ENCODE results near the gene LMTK3. TPM values are rescaled to one million over a fixed set of nuclear protein-coding genes. Genes with fewer than 3 reads are reported as not detected.
A peak's percentile ranks its signal among the peaks of the same experiment; 100 is the strongest.
"Not testable (repeated sequence)": the region's sequence is repeated elsewhere in the genome, so short reads cannot be mapped to it uniquely, and the experiment has no call there.

The LMTK3 gene
- total RNA-seq, 1 experiment from 2014 or later: 15.9 TPM

GRCh38 chr19:48489608-48490216 is 21.9 kb downstream of the LMTK3 start (continued):
- TF ChIP-seq MLX (CRISPR knock-in tag; IDR thresholded peaks at IDR 0.05) (0 out of 2 replicates have a peak, but pooled peaks have one; percentile 2), ZNF416 (CRISPR knock-in tag; IDR thresholded peaks at IDR 0.05) (no peak), ERG (CRISPR knock-in tag; IDR thresholded peaks at IDR 0.05) (no peak), CBFB (CRISPR knock-in tag; IDR thresholded peaks at IDR 0.05; ENCODE audit: low read depth) (no peak)
- TF ChIP-seq, protein P1, sequence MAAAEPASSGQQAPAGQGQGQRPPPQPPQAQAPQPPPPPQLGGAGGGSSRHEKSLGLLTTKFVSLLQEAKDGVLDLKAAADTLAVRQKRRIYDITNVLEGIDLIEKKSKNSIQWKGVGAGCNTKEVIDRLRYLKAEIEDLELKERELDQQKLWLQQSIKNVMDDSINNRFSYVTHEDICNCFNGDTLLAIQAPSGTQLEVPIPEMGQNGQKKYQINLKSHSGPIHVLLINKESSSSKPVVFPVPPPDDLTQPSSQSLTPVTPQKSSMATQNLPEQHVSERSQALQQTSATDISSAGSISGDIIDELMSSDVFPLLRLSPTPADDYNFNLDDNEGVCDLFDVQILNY (CRISPR knock-in tag; IDR thresholded peaks at IDR 0.05): no peak
- TF ChIP-seq, protein P2, sequence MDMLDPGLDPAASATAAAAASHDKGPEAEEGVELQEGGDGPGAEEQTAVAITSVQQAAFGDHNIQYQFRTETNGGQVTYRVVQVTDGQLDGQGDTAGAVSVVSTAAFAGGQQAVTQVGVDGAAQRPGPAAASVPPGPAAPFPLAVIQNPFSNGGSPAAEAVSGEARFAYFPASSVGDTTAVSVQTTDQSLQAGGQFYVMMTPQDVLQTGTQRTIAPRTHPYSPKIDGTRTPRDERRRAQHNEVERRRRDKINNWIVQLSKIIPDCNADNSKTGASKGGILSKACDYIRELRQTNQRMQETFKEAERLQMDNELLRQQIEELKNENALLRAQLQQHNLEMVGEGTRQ (CRISPR knock-in tag; IDR thresholded peaks at IDR 0.05): no peak

DNA sequence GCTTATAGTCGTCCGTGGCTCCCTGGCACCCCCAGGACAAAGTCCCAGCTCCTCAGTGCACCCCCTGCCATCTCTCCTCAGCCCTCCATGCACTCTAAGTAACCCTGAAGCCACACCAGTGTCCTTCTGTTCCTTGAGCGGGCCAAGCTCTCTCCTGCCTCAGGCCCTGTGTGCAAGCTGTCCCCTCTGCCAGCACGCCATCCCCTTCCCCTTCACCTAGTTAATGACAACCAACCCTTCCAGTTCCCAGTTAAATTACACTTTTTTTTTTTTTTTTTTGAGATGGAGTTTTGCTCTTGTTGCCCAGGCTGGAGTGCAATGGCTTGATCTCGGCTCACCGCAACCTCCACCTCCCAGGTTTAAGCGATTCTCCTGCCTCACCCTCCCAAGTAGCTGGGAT is 23.2 kb downstream of the LMTK3 start:
- H3K36me3 Mint-ChIP-seq; H3K9me3 Mint-ChIP-seq; POLR2A ChIA-PET; H3K4me3 Mint-ChIP-seq; H3K27ac Mint-ChIP-seq; ATAC-seq; DNase-seq (ENCODE audit: low spot score): not testable (repeated sequence)
- Mint-ChIP-seq H3K4me1 (peaks cover 27% of the 10 kb centered on the region), H3K27me3 (ENCODE audit: low read depth) (peaks cover 27% of the 10 kb centered on the region)
- CTCF ChIA-PET: interaction anchor here (0.5 to 3.5 kb wide), 7 partner anchors 12 to 101 kb away, joined by 7 to 22 read pairs (median 11); partner anchors contain the start of gene KDELR1

DNA sequence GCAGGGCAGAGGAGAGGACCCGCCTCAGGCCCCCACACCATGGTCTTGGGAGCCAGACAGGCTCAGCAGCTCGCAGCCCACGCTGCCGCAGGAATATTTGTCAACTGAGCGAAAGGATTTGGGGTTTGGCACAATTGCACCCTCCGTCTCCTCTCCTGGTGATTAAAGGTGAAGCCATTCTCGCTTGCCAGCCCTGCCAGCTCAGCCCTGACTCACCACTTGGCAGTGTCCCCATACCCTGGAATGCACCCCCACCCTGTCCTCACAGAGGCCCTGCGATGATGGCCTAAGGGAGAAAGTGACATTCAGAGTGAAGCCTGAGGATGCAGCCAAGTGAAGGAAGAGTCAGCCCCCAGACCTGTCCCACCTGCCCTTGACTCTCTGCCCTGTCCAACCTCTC is 23.7 kb downstream of the LMTK3 start:
- Mint-ChIP-seq H3K36me3 (no peaks in the 10 kb centered on the region), H3K27ac (no peak overlapping the region), H3K9me3 (no peaks in the 10 kb centered on the region), H3K4me1 (peaks cover 28% of the 10 kb centered on the region), H3K27me3 (ENCODE audit: low read depth) (peaks cover 27% of the 10 kb centered on the region), H3K4me3 (no peak overlapping the region)
- no peak for DNase-seq (ENCODE audit: low spot score)
- ATAC-seq: no peak
- CTCF ChIA-PET: interaction anchor here (0.5 to 2.5 kb wide), 7 partner anchors 18 to 137 kb away, joined by 3 to 11 read pairs (median 4); partner anchors contain the start of gene KDELR1
- POLR2A ChIA-PET: no interaction called here
- TF ChIP-seq NFE2L1 (CRISPR knock-in tag; IDR thresholded peaks at IDR 0.05) (no peak), EMX1 (CRISPR knock-in tag; IDR thresholded peaks at IDR 0.05) (no peak), E2F4 (CRISPR knock-in tag; IDR thresholded peaks at IDR 0.05; ENCODE audit: borderline replicate concordance, low read depth) (no peak), NR3C1 (CRISPR knock-in tag; conservative IDR thresholded peaks at IDR 0.05; ENCODE audit: low read depth) (no peak), ZNF396 (CRISPR knock-in tag; IDR thresholded peaks at IDR 0.05; ENCODE audit: borderline replicate concordance) (no peak), ZNF671 (CRISPR knock-in tag; IDR thresholded peaks at IDR 0.05) (no peak), ATF1 (CRISPR knock-in tag; IDR thresholded peaks at IDR 0.05) (no peak), STAT6 (CRISPR knock-in tag; conservative IDR thresholded peaks at IDR 0.05; ENCODE audit: low read depth) (no peak), ZBTB43 (CRISPR knock-in tag; IDR thresholded peaks at IDR 0.05) (no peak), MXD4 (CRISPR knock-in tag; IDR thresholded peaks at IDR 0.05; ENCODE audit: borderline replicate concordance) (no peak), SP1 (CRISPR knock-in tag; conservative IDR thresholded peaks at IDR 0.05) (no peak), SMAD4 (CRISPR knock-in tag; IDR thresholded peaks at IDR 0.05) (no peak), ZNF232 (CRISPR knock-in tag; IDR thresholded peaks at IDR 0.05) (no peak)
- TF ChIP-seq, protein P1 (CRISPR knock-in tag; IDR thresholded peaks at IDR 0.05): no peak

All from WTC11 (cell line).